ENCODE measurements around the gene RPL7L1.
A peak's percentile ranks its signal among the peaks of the same experiment; 100 is the strongest.
"Not testable (repeated sequence)": the region's sequence is repeated elsewhere in the genome, so short reads cannot be mapped to it uniquely, and the experiment has no call there.

RPL7L1 gene

GRCh38 chr6:42894041-42894828 lies 14.8 kb downstream of the RPL7L1 start:
- not testable (repeated sequence) for DNase-seq

- DNase-seq = peak; percentile 63
Observed at GRCh38 chr6:42896178-42896719, 16.8 kb downstream of the RPL7L1 start.

- peak; percentile 64 for DNase-seq
Observed at GRCh38 chr6:42898891-42899361, 19.5 kb downstream of the RPL7L1 start.

- DNase-seq = no peak
Observed at GRCh38 chr6:42899871-42900270, 20.5 kb downstream of the RPL7L1 start.

GRCh38 chr6:42901538-42901957 lies 22.1 kb downstream of the RPL7L1 start:
- DNase-seq = peak; percentile 91

GRCh38 chr6:42902429-42903263 lies 23.2 kb downstream of the RPL7L1 start:
- DNase-seq = not testable (repeated sequence)

- DNase-seq = no peak
Observed at GRCh38 chr6:42904467-42904866, 25.1 kb downstream of the RPL7L1 start.

GRCh38 chr6:42907336-42907735 lies 27.9 kb downstream of the RPL7L1 start:
- DNase-seq = no peak

GRCh38 chr6:42909835-42910234 lies 30.4 kb downstream of the RPL7L1 start:
- no peak for DNase-seq

GRCh38 chr6:42911171-42912021 lies 32.0 kb downstream of the RPL7L1 start:
- DNase-seq = no peak

- DNase-seq = no peak
Observed at GRCh38 chr6:42914546-42914945, 35.1 kb downstream of the RPL7L1 start.

- no peak for DNase-seq
Observed at GRCh38 chr6:42915732-42916131, 36.3 kb downstream of the RPL7L1 start, which contains the start of gene PTCRA. Gene PTCRA (plus strand): TSS chr6:42916053. CDS start chr6:42916070, 17 bp downstream.

- no peak for DNase-seq
Observed at GRCh38 chr6:42916288-42916687, 36.9 kb downstream of the RPL7L1 start.

GRCh38 chr6:42921801-42922200 lies 42.4 kb downstream of the RPL7L1 start:
- no peak for DNase-seq

GRCh38 chr6:42923666-42924065 lies 44.2 kb downstream of the RPL7L1 start:
- no peak for DNase-seq

- DNase-seq = no peak
Observed at GRCh38 chr6:42925248-42925857, 45.9 kb downstream of the RPL7L1 start.

GRCh38 chr6:42928986-42929820 lies 49.8 kb downstream of the RPL7L1 start, which contains the start of gene CNPY3:
Gene CNPY3 (plus strand): TSS chr6:42929480. CDS start chr6:42929571, 91 bp downstream.
- peak; percentile 99 for DNase-seq

GRCh38 chr6:42929821-42930360 lies 50.5 kb downstream of the RPL7L1 start:
- DNase-seq = no peak

GRCh38 chr6:42932412-42932811 lies 53.0 kb downstream of the RPL7L1 start:
- no peak for DNase-seq

- DNase-seq = no peak
Observed at GRCh38 chr6:42933205-42933604, 53.8 kb downstream of the RPL7L1 start.

GRCh38 chr6:42935322-42935721 lies 55.9 kb downstream of the RPL7L1 start:
- DNase-seq = no peak
